NCI-H524 treated with DMSO at 0.1 percent for 48 hours (cell line): ENCODE results near the gene P2RY11.

Experiments
- DNase-seq: peaks from one replicate; lab custom pipeline; 2025; lab: John Stamatoyannopoulos, UW

P2RY11 gene

DNA sequence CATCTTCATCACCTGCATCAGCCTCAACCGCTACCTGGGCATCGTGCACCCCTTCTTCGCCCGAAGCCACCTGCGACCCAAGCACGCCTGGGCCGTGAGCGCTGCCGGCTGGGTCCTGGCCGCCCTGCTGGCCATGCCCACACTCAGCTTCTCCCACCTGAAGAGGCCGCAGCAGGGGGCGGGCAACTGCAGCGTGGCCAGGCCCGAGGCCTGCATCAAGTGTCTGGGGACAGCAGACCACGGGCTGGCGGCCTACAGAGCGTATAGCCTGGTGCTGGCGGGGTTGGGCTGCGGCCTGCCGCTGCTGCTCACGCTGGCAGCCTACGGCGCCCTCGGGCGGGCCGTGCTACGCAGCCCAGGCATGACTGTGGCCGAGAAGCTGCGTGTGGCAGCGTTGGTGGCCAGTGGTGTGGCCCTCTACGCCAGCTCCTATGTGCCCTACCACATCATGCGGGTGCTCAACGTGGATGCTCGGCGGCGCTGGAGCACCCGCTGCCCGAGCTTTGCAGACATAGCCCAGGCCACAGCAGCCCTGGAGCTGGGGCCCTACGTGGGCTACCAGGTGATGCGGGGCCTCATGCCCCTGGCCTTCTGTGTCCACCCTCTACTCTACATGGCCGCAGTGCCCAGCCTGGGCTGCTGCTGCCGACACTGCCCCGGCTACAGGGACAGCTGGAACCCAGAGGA is 2.6 kb downstream of the P2RY11 start:
- no peak for DNase-seq

GRCh38 chr19:10114651-10115391 is 3.3 kb downstream of the P2RY11 start:
- DNase-seq = no peak

DNA sequence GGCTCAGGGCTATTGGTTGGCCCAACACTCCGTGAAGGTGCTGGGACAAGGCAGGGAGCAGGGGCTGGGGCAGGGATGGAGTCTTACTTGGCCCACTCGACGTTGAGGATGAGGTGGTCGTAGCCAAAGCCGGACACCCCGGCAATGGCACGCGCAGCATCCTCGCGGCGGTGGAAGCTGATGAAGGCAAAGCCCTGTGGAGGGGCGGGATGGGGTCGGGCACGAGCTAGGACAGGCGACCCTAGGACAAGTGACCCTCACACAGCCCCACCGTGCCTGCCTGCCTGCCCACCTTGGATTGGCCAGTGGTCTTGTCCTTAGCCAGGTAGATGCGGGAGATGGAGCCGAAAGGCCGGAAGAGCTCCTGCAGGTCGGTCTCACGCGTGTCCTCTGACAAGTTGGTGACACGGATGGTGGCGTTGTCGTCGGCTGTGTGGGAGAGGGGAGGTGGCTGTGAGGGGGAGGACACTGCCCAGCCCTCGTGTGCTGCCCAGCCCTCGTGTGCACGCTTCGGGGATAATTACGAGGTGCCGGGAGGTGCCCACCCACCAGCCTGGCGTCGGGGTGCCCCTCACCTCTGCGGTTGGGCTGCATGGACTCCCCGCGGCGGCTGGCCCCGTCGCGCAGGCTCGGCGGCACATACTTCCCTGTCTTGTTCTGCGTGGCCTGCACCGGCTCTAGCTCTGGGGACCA is 4.0 kb downstream of the P2RY11 start:
- no peak for DNase-seq

- no peak for DNase-seq
These were observed 4.8 kb downstream of the P2RY11 start for GRCh38 chr19:10116085-10116865.

DNA sequence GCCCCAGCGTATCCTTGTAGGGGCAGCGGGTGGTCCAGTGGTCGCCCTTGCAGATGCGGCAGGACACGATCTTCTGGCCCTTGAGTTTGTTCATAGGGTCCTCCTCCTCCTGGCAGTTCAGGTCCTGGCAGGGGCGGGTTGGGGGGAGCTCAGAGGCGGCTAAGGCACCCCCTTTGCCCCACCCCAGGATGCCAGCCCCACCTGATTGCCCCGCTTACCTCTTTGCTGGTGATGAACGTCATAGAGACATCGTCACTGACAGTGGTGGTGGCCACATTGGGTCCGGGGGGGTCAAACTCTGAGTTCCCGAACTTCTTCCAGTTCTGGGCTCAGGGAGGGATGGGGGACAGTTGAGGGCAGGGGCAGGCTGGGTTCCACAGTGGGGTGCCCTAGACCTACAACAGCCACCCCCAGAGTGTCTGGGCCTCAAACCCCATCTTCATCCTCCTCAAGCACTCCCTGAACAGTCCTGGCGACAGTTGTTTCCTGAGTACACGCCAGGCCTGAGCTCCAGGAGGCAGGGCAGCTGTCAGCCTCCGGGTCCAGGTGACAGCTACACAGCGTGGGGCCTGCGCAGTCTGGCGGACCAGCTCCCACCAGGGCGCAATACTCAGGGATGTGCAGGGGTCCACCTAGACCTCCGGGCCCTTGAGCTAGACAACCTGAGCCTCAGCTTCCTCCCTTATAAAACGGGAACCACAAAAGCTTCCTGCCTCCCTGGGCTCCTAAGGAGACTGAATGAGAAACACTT is 5.5 kb downstream of the P2RY11 start:
- DNase-seq = no peak

DNA sequence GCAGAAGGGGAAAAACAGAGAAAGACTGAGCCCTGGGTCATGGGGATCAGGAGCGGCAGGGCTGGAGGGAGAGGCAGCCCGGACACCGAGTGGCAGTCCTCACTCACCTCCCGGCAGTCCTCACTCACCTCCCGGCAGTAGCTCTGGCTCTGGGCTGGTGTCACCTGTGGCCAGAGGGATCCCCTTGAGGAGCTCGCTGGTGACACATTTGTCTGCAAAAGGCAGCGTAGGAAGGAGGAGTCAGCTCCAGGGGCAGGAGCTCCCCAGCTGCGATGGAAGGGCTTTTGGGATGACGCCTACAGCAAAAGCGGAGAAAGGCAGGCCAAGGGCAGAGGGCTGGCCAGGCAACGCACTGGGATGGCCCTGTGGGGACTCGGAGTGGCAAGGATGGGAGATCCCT is 7.5 kb downstream of the P2RY11 start:
- no peak for DNase-seq

GRCh38 chr19:10120538-10121189 is 9.2 kb downstream of the P2RY11 start:
- no peak for DNase-seq

GRCh38 chr19:10122045-10122444 is 10.6 kb downstream of the P2RY11 start:
- DNase-seq = no peak

DNA sequence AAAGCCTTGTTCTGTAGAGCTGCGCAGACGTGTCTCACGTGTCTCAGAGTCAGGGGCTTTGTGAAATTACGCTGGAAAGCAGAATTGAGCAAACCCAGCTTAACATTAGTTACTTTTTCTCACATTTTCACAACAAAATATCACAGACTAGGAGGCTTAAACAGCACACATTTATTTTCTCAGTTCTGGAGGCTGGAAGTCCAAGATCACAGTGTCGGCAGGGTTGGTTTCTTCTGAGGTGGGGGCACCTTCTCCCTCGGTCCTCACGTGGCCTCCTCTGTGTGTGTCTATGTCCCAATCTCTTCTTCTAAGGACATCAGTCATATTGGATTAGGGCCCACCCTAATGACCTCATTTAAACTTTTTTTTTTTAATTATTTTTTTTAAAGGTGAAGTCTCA is 12.9 kb downstream of the P2RY11 start:
- DNase-seq = no peak

GRCh38 chr19:10126213-10126639 is 14.7 kb downstream of the P2RY11 start:
- no peak for DNase-seq

GRCh38 chr19:10132905-10133304 is 21.4 kb downstream of the P2RY11 start:
- DNase-seq = no peak

GRCh38 chr19:10133596-10133995 is 22.1 kb downstream of the P2RY11 start:
- no peak for DNase-seq

GRCh38 chr19:10134040-10134439 is 22.5 kb downstream of the P2RY11 start:
- no peak for DNase-seq

DNA sequence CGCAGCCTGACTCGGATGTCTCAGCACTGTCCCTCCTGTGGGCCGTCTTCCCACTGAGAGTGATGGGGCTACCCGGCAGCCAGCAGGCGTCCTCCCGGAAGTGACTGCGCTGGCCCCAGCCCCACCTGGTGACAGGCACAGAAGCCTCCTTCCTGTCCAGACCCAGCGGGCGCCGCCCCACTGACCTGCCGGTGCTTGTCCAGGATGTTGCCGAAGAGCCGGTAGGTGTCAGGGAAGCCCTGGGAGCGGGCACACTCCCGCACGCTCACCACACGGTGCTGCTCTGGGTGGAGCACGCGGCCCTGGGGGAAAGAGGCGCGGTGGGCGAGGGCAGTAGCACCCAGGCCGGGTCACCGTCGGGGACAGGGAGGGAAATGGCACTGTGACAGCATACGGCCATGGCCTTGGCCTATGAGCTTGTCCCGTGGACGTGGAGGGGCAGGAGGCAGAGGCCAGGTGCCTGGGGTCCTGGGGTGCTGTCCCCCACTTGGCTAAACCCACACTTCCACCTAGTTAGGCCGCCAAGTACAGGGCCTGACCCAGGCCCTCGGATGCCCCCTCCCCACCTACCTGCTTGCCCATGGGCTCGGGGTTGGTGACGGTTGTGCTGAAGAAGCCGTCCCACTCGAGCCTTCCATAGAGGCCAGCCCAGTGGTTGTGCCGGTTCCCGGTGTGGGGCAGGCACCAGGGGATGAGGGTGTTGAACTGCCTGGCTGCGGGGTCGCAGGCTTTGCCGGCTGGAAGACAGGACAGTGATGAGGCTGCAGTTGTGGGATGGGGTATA is 24.2 kb downstream of the P2RY11 start:
- DNase-seq = no peak

DNA sequence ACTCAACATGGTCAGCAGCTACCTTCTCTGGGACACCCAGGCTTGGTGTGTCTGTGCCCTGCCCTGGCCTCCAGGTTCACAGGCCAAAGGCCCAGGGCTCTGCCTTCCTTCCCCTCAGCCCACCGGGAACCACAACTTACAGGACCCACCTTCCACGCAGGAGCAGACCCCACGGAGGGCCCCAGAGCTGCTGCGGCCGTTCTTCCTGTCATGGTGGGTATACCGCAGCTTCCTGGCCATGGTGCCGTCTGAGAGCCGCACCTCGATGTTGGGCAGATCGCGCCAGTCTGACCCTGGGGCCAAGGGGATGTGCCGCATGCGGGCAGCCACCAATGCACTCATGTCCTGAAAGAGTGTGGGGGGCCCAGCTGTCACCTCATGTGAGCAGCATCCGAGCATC is 25.4 kb downstream of the P2RY11 start:
- DNase-seq = no peak

DNA sequence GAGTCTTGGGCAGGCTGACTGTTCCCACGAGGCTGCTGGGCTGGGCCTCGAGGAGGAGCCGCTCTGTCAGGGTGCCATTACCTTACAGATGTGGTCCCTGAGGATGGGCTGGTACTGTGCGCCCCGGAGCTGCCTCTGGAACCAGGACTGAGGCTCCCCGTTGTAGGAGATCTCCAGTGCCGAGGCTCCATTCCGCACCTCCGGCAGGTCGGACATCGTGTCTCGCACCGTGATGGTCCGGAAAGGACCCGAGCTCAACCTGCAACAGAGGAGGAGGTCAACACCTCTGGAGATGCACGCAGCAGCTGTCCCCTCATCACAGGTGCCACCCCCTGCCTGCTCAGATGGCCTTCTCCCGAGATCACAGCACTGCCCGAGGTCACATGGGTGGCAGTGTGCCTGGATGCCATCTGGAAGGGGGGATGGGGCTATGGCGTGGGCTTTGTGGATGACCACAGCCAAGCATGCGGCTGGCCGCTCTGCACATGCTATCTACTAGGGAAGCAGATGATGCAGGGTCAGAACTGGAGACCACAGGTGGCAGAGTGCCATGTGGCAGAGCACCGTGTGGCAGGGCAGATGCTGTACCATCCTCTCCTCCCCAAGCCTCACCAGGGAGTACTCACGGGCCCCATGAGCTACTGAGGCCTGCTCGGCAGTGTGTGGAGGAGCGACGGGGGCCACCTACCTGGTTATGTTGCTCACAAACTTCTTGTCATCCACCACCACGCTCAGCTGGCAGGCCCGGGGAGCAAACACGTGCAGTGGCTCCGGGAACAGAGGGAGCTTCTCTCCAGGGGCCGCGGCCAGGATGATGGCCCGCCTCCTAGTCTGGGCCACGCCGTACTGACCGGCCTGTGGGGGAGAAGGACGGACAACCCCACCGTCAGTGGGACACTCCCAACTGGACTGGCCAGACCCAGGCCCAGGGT is 26.5 kb downstream of the P2RY11 start:
- DNase-seq = no peak

DNA sequence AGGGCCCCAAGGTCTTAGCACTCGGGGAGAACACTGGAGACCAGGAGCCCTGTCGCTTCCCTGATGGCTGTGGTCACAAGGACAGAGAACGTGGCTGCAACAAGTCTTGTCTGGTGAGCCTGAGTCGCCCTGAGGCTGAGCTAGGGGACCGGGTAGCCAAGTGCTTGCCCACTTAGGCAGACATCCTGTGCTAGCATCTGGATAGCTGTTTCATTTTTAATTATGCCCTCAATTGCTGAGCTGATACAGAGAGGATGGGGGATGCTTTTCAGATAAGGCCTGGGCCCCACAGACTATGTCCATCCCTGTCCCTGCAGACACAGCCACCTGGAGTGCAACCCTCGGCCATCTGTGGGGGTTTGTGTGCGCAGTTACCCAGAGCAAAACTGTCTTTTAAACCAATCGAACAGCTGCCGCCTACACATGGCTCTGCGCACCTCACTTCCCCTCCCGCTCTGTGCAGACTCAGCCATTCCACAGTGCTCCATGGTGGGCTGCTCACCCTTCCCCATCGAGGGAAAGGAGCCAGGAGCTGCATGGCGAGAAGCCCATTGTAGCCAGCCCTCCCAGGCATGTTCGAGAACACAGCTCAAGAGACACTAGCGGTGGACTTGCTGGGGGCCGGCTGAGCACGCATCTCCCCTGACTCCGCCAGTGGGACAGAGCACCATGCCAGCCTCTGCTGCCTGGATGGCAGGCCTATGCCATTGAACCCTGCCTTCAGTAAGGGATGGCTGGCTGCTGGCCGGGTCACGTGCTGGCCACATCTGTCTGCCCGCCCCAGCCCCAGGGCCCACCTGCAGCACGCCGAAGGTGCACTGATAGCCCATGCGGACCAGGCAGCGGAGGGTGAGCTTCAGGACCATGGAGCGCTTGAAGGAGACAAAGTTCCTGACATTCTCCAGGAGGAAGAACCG is 27.6 kb downstream of the P2RY11 start:
- no peak for DNase-seq

DNA sequence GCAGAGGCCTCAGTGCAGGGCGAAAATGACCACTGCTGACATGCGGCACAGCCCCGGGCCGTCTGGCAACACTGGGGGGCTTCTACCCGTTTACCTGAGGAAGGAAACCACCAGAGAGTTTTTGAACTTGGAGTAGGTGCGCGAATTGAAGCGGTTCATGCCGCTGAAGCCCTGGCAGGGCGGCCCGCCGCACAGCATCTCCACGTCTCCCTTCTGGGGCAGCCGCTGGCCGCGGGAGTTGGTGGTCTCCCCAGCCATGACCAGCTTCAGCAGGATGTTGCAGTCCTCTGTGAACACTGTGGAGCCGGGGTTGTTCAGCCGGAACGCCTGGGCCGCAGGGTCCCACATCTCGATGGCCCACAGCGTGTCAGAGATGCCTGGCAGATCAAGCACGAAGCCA is 28.5 kb downstream of the P2RY11 start:
- DNase-seq = no peak
